HepG2 (cell line): Measurements from ENCODE around the gene PEPD. TPM values are rescaled to one million over a fixed set of nuclear protein-coding genes. Genes with fewer than 3 reads are reported as not detected.

Source experiments
- ATAC-seq: fragments of 200-7000 bp; cut with Tn5 transposase; 3 replicates; pipeline ENCODE4 v1.9.1; 2020; ENCODE audit warnings: mild to moderate bottlenecking, moderate library complexity
- BruUV-seq: library from RNA; stranded (reverse); fragments of 400-500 nt; replicated peaks from 2 replicates; lab custom pipeline; 2021; lab: Mats Ljungman, UMichigan
- CTCF ChIA-PET: fragments of 300-600 bp; formaldehyde crosslinking; extraction: SDS; loops from one replicate; lab custom pipeline; 2021; ENCODE audit warnings: low total read pairs, inconsistent platforms, low intra/inter-chr PET ratio; lab: Yijun Ruan, JAX
- POLR2A ChIA-PET: fragments of 350-600 bp; sonication (Branson Sonifier 250); formaldehyde crosslinking; loops from one replicate; lab custom pipeline; 2020; ENCODE audit warnings: antibody characterized with exemption, inconsistent platforms; lab: Yijun Ruan, JAX
- DNase-seq: peaks from one replicate; pipeline ENCODE4 v3.0.0-alpha.2; 2015; ENCODE audit warnings: low spot score
- FAIRE-seq: peaks from 3 replicates; lab custom pipeline; 2011; peaks lifted over from hg19 to GRCh38; lab: Jason Lieb, UNC
- H2AFZ ChIP-seq: one replicate; pipeline ENCODE4 v1.6.1; 2011; ENCODE audit warnings: low read length, inconsistent platforms
- H3K27ac ChIP-seq: fragments of 300-600 bp; 3 replicates; pipeline ENCODE4 v1.8.0; 2011; ENCODE audit warnings: mixed run types, mild to moderate bottlenecking, mixed read lengths, low read length, inconsistent platforms; ENCODE audit not compliant: insufficient read depth; ENCODE audit errors: extremely low read length
- H3K27me3 ChIP-seq, 2 experiments: fragments of 200-600 bp in 1 of 2; 2 replicates in 1 of 2; 3 replicates in 1 of 2; pipeline versions ENCODE4 v1.6.0 to v1.8.0; 2011; ENCODE audit warnings: low read length in 2 of 2, mild to moderate bottlenecking in 2 of 2, moderate library complexity in 2 of 2, inconsistent platforms in 1 of 2; ENCODE audit not compliant: insufficient read depth in 2 of 2, control insufficient read depth in 1 of 2
- H3K36me3 ChIP-seq, 2 experiments: fragments of 200-600 bp in 1 of 2; replicated peaks in 1 of 2; 2 replicates in 1 of 2; 3 replicates in 1 of 2; pipeline versions ENCODE4 v1.5.1 to v1.8.0; 2011; ENCODE audit warnings: low read length in 2 of 2, inconsistent platforms in 1 of 2; ENCODE audit not compliant: insufficient read depth in 2 of 2, control insufficient read depth in 1 of 2
- H3K4me1 ChIP-seq: 2 replicates; pipeline ENCODE4 v1.5.1; 2012; ENCODE audit warnings: low read length, inconsistent platforms; ENCODE audit not compliant: insufficient read depth
- H3K4me2 ChIP-seq: 2 replicates; pipeline ENCODE4 v1.6.0; 2011; ENCODE audit warnings: low read depth, low read length, inconsistent platforms
- H3K4me3 ChIP-seq, 3 experiments: fragments of 200-600 bp in 1 of 3; sonication (generic), shearing (Covaris generic) in 1 of 3; replicated peaks in 1 of 3; 2 replicates each; pipeline ENCODE4 v1.5.1; 2011 to 2016; ENCODE audit warnings: low read length in 3 of 3, inconsistent platforms in 2 of 3, low read depth in 2 of 3, mild to moderate bottlenecking in 2 of 3, control low read depth in 1 of 3, mixed read lengths in 1 of 3; ENCODE audit not compliant: insufficient read depth in 1 of 3
- H3K79me2 ChIP-seq: one replicate; pipeline ENCODE4 v1.6.1; 2011; ENCODE audit warnings: low read length, inconsistent platforms; ENCODE audit not compliant: insufficient read depth
- H3K9ac ChIP-seq: 2 replicates; pipeline ENCODE4 v1.6.0; 2011; ENCODE audit warnings: mild to moderate bottlenecking, low read depth, low read length, inconsistent platforms; ENCODE audit not compliant: insufficient read depth
- H3K9me3 ChIP-seq: 2 replicates; pipeline ENCODE4 v1.5.1; 2012; ENCODE audit warnings: mild to moderate bottlenecking, low read length
- H4K20me1 ChIP-seq: 2 replicates; pipeline ENCODE4 v1.6.0; 2011; ENCODE audit warnings: inconsistent platforms, mild to moderate bottlenecking, low read length, moderate library complexity; ENCODE audit not compliant: insufficient read depth
- ARID2 ChIP-seq: sonication (generic); formaldehyde crosslinking; IDR thresholded peaks from 2 replicates; pipeline ENCODE4 v1.8.1; 2022; ENCODE audit warnings: mild to moderate bottlenecking, missing genetic modification reagents, borderline replicate concordance
- ATF7-NPFF ChIP-seq: sonication (generic); formaldehyde crosslinking; IDR thresholded peaks from 2 replicates; pipeline ENCODE4 v1.8.1; 2023; ENCODE audit warnings: mild to moderate bottlenecking, low read depth, missing genetic modification reagents, moderate library complexity
- NFYB ChIP-seq: sonication (generic); formaldehyde crosslinking; IDR thresholded peaks from 2 replicates; pipeline ENCODE4 v1.4.0; 2020; ENCODE audit warnings: missing genetic modification reagents
- NPAS2 ChIP-seq: sonication (generic); formaldehyde crosslinking; IDR thresholded peaks from 2 replicates; pipeline ENCODE4 v1.8.0; 2022; ENCODE audit warnings: mild to moderate bottlenecking, missing genetic modification reagents, borderline replicate concordance
- RNF219 ChIP-seq: sonication (generic); formaldehyde crosslinking; IDR thresholded peaks from 2 replicates; pipeline ENCODE4 v1.5.0; 2020; ENCODE audit warnings: mild to moderate bottlenecking, missing genetic modification reagents
- SIN3B ChIP-seq: fragments of 150-350 bp; IDR thresholded peaks from 2 replicates; pipeline ENCODE4 v1.6.1; 2014; ENCODE audit warnings: low read length
- SRSF1 ChIP-seq: fragments of 200-400 bp; formaldehyde crosslinking; optimal IDR thresholded peaks from 2 replicates; pipeline ENCODE3; 2017; ENCODE audit warnings: mild to moderate bottlenecking, low read depth, low read length, moderate library complexity
- TEF ChIP-seq: sonication (generic); formaldehyde crosslinking; IDR thresholded peaks from 2 replicates; pipeline ENCODE4 v1.5.0; 2020; ENCODE audit warnings: missing genetic modification reagents
- ZFP1 ChIP-seq: IDR thresholded peaks from 2 replicates; pipeline ENCODE4 v1.6.1; 2016
- ZNF670 ChIP-seq: sonication (generic); formaldehyde crosslinking; IDR thresholded peaks from 2 replicates; pipeline ENCODE4 v1.8.0; 2022; ENCODE audit warnings: mild to moderate bottlenecking, missing genetic modification reagents, borderline replicate concordance
- ZNF703 ChIP-seq: sonication (generic); formaldehyde crosslinking; IDR thresholded peaks from 2 replicates; pipeline ENCODE4 v1.5.1; 2020; ENCODE audit warnings: missing genetic modification reagents, mild to moderate bottlenecking, moderate library complexity, borderline replicate concordance
- ZXDC ChIP-seq: sonication (generic); formaldehyde crosslinking; IDR thresholded peaks from 2 replicates; pipeline ENCODE4 v1.5.0; 2020; ENCODE audit warnings: mild to moderate bottlenecking, missing genetic modification reagents
- WGBS: methylation state at CpG from one replicate; pipeline ENCODE4 v1.1.6; 2017; ENCODE audit warnings: low lambda C conversion rate; 5-methylcytosine and 5-hydroxymethylcytosine counted together
- in situ Hi-C: cut with HindIII; loops from 2 replicates; pipeline ENCODE4 v1.10.0; 2017; ENCODE audit warnings: low pct_unique_long_range_greater_than_20kb; ENCODE audit not compliant: extremely low pct_ligation_motif_present
- intact Hi-C: fragments of 100-400 bp; cut with micrococcal nuclease; formaldehyde crosslinking; loops from one replicate; pipeline ENCODE4 v1.10.0; 2022; ENCODE audit not compliant: unreplicated experiment
- polyA plus RNA-seq, 8 experiments: library from polyadenylated mRNA; depleted of rRNA in 3 of 8; stranded (reverse) in 7 of 8; unstranded in 1 of 8; fragments of >200 nt; fragmentation: Illumina TruSeq in 4 of 8; extraction: Trizol in 4 of 8; gene quantifications; 2 replicates each; pipeline versions ENCODE4 v1.2.1 to v1.2.3, GENCODE V29; 2011 to 2016; ENCODE audit warnings: low read depth in 4 of 8, missing spikeins in 1 of 8, mixed read lengths in 1 of 8; ENCODE audit not compliant: insufficient read depth in 1 of 8
- total RNA-seq, 5 experiments: library from RNA; depleted of rRNA; stranded (reverse); fragments of >200 nt; fragmentation: Illumina TruSeq; extraction: Trizol; gene quantifications; 2 replicates each; pipeline ENCODE4 v1.2.3, GENCODE V29; 2016; ENCODE audit warnings: low read depth in 1 of 5

Gene PEPD
- total and polyA plus RNA-seq, 2 of the 13 experiments (the other 11 are each of a cell fraction or from before 2014, with no cell fraction given), result 60.7 to 75.1 TPM

- FAIRE-seq, result no peak
- DNase-seq, result no peak
- in situ Hi-C loops (no loop called here), intact Hi-C loops (no loop called here)
- POLR2A ChIA-PET, result no interaction called here
- Histone ChIP-seq H3K27ac (no peak overlapping the region), H3K79me2 (no peaks in the 10 kb centered on the region), H3K36me3 (peaks cover 14 to 15% of the 10 kb centered on the region in 2 experiments; a peak in 4 of 5 replicates), H3K4me2 (no peak overlapping the region), H3K4me3 (no peak overlapping the region), H4K20me1 (no peaks in the 10 kb centered on the region), H2AFZ (no peak overlapping the region), H3K9me3 (no peaks in the 10 kb centered on the region), H3K9ac (no peak overlapping the region), H3K4me1 (no peaks in the 10 kb centered on the region), H3K27me3 (no peaks in the 10 kb centered on the region)
- TF ChIP-seq NPAS2 (CRISPR knock-in tag) (no peak), ZXDC (no peak), RNF219 (CRISPR knock-in tag) (no peak), SIN3B (no peak), ATF7-NPFF (CRISPR knock-in tag) (no peak), NFYB (CRISPR knock-in tag) (no peak), ARID2 (CRISPR knock-in tag) (no peak), TEF (CRISPR knock-in tag) (no peak), ZFP1 (CRISPR knock-in tag) (no peak), SRSF1 (no peak), ZNF670 (CRISPR knock-in tag) (no peak), ZNF703 (CRISPR knock-in tag) (no peak)
- CTCF ChIA-PET, result no interaction called here
- 78% methylated on average over 6 of the region's 8 CpGs for WGBS
- ATAC-seq, result no peak
- no TSS peak for BruUV-seq
These were observed 19.8 kb downstream of the PEPD start for GRCh38 chr19:33501693-33502356.
